ENCODE data around the gene GIPR. TPM values are rescaled to one million over a fixed set of nuclear protein-coding genes. Genes with fewer than 3 reads are reported as not detected.

The GIPR gene
- polyA plus RNA-seq, 1 of the 3 experiments (the other 2 are of a cell fraction) = 1.4 TPM

DNA sequence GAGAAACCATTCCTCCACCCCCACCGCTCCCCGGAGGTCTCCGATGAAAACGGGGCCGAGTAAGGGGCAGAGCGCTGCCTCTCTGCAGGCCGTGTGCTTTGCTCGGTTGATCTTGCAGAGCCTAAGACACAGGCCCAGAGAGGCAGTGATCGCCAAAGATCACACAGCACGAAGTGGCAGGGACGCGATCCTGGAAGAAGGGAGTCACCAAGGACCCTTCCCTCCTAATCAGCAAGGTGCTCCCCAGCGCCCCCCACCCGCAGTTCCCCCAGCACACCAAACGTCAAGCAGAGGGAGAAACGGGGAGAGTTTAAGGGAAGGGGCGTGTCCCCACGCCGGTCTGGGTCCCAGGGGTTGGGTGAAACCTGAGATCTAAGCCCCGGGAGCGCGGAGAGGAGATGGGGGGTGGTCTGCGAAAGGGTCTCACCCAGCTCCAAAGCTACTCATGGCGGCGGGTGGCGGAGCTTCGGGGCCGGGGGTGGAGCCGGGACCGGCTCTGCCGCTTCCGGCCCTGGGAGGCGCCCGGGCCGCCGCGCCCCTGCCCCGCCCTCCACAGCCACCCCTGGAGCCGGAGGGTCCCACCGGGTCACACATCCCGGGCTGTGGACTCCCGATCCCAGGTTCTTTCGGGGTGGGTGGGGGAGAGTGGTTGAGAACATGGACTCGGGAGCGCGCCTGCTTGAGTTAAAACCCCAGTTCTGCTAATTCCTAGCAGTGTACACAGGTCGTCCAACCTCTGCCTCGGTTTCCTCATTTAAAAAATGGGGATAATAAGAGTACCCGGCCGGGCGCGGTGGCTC, 28.9 kb upstream of the GIPR start, which contains the start of gene EML2:
Gene EML2 (minus strand): TSS at position 468 of the 800 bp plus-strand sequence. CDS start 21 bp downstream, at position 447.
- ChIA-PET CTCF (interaction anchor here (0.9 to 1.2 kb wide), 2 partner anchors 20 to 153 kb away, joined by 3 read pairs; no protein-coding TSS in a partner anchor), POLR2A (no interaction called here)
- Histone ChIP-seq H3K4me2 (no peak within 1 kb of the TSS), H3K4me3 (ENCODE audit: low read depth in 2 of 2, low read length in 1 of 2) (no peak within 1 kb of the TSS), H3K79me2 (ENCODE audit: insufficient read depth) (no peaks in the 10 kb centered on the region), H3K4me1 (ENCODE audit: control insufficient read depth in 1 of 2, insufficient read depth in 2 of 2, low read depth in 1 of 2, low read length in 1 of 2) (peaks cover 0 to 5% of the 10 kb centered on the region in 2 experiments; a peak in 1 of 4 replicates), H3K9me2 (no peaks in the 10 kb centered on the region), H3K27ac (ENCODE audit: low read depth in 2 of 2, low read length in 1 of 2) (no peak within 1 kb of the TSS), H3K36me3 (replicated peaks in 1 of 2; ENCODE audit: control insufficient read depth in 1 of 2, insufficient read depth in 2 of 2, low read length in 1 of 2) (no peaks in the 10 kb centered on the region), H4K20me1 (ENCODE audit: insufficient read depth) (no peaks in the 10 kb centered on the region), H2AFZ (ENCODE audit: low read depth) (no peak within 1 kb of the TSS), H3K27me3 (ENCODE audit: insufficient read depth) (no peaks in the 10 kb centered on the region), H3F3A (replicated peaks; ENCODE audit: insufficient read depth) (peaks cover 15% of the 10 kb centered on the region), H3K9me3 (no peaks in the 10 kb centered on the region), H3K9ac (no peak within 1 kb of the TSS)
- TF ChIP-seq RAD21 (IDR thresholded peaks at IDR 0.05; ENCODE audit: low read length) (no peak), FOSL2 (IDR thresholded peaks at IDR 0.05; ENCODE audit: borderline replicate concordance, low read depth) (no peak), TCF12 (IDR thresholded peaks at IDR 0.05) (no peak), EZH2phosphoT487 (IDR thresholded peaks at IDR 0.05; ENCODE audit: borderline replicate concordance, low read depth) (no peak), TEAD4 (IDR thresholded peaks at IDR 0.05; ENCODE audit: borderline replicate concordance, insufficient read depth) (no peak), TAF1 (IDR thresholded peaks at IDR 0.05; ENCODE audit: borderline replicate concordance, low read depth, low read length) (no peak), NRF1 (IDR thresholded peaks at IDR 0.05; ENCODE audit: low read depth, low read length) (no peak), USF1 (IDR thresholded peaks at IDR 0.05; ENCODE audit: borderline replicate concordance, low read depth) (no peak), JUND (IDR thresholded peaks at IDR 0.05) (no peak), YY1 (IDR thresholded peaks at IDR 0.05; ENCODE audit: low read depth) (no peak), GABPA (IDR thresholded peaks at IDR 0.05; ENCODE audit: low read depth) (no peak), FOXM1 (IDR thresholded peaks at IDR 0.05; ENCODE audit: low read depth) (no peak), ZBTB33 (IDR thresholded peaks at IDR 0.05; ENCODE audit: borderline replicate concordance, low read depth) (no peak), RXRA (IDR thresholded peaks at IDR 0.05; ENCODE audit: borderline replicate concordance, low read depth) (no peak), IRF3 (IDR thresholded peaks at IDR 0.05; ENCODE audit: low read depth, low read length) (no peak), GATA2 (CRISPR knock-in tag; IDR thresholded peaks at IDR 0.05) (no peak), SMC3 (IDR thresholded peaks at IDR 0.05; ENCODE audit: low read depth, low read length) (no peak), EP300 (IDR thresholded peaks at IDR 0.05; ENCODE audit: borderline replicate concordance in 1 of 2, low read depth in 1 of 2, low read length in 1 of 2) (no peak), NFIC (IDR thresholded peaks at IDR 0.05; ENCODE audit: borderline replicate concordance) (no peak)
- TF ChIP-seq, protein P1, sequence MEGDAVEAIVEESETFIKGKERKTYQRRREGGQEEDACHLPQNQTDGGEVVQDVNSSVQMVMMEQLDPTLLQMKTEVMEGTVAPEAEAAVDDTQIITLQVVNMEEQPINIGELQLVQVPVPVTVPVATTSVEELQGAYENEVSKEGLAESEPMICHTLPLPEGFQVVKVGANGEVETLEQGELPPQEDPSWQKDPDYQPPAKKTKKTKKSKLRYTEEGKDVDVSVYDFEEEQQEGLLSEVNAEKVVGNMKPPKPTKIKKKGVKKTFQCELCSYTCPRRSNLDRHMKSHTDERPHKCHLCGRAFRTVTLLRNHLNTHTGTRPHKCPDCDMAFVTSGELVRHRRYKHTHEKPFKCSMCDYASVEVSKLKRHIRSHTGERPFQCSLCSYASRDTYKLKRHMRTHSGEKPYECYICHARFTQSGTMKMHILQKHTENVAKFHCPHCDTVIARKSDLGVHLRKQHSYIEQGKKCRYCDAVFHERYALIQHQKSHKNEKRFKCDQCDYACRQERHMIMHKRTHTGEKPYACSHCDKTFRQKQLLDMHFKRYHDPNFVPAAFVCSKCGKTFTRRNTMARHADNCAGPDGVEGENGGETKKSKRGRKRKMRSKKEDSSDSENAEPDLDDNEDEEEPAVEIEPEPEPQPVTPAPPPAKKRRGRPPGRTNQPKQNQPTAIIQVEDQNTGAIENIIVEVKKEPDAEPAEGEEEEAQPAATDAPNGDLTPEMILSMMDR (IDR thresholded peaks at IDR 0.05) = no peak
- DNase-seq = peak; percentile 15
- WGBS (ENCODE audit: low lambda C conversion rate) = 76% methylated on average over 38 of the region's 52 CpGs
